GM19452 (cell line): ENCODE results near the gene CDK17.
"Not testable (repeated sequence)": the region's sequence is repeated elsewhere in the genome, so short reads cannot be mapped to it uniquely, and the experiment has no call there.

Experiments
- ATAC-seq: cut with Tn5 transposase; IDR thresholded peaks from one replicate; pipeline ENCODE4 v1.9.1; 2021; ENCODE audit not compliant: unreplicated experiment

Gene CDK17

DNA sequence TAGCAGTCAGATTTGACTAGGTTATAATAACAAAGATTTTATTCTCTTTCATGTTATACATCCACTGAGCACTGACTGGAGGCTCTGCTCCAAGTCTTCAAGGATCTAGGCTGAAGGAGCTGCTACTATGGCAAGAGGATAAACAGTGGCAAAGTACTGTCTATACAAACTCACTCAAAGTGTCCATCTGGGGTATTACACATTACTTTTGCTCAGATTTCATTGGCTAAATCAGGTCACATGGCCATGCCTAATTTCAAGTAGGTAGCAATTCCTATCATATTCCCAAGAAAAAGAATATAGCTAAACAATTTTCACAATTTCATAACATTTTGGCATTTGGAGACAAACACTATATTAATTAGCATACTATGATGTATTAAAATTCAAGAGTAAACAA, 40.9 kb downstream of the CDK17 start:
- no peak for ATAC-seq

DNA sequence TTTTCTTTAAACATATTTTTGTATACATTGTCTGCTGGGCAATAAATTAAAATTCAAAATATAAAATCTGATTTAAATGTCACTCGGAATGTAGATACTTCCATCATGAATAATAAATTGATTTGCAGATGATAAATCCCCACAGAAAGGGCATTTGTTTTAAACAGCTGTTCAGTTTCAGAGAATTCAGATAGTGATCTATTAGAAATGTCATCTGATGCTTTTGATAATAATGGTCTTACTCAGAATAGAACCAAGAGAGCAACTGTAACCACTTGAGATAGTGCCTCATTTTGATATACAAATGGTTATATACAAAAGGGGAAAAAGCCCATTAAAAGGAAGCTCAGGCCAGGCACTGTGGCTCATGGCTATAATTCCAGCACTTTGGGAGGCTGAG, 43.4 kb downstream of the CDK17 start:
- ATAC-seq = no peak

DNA sequence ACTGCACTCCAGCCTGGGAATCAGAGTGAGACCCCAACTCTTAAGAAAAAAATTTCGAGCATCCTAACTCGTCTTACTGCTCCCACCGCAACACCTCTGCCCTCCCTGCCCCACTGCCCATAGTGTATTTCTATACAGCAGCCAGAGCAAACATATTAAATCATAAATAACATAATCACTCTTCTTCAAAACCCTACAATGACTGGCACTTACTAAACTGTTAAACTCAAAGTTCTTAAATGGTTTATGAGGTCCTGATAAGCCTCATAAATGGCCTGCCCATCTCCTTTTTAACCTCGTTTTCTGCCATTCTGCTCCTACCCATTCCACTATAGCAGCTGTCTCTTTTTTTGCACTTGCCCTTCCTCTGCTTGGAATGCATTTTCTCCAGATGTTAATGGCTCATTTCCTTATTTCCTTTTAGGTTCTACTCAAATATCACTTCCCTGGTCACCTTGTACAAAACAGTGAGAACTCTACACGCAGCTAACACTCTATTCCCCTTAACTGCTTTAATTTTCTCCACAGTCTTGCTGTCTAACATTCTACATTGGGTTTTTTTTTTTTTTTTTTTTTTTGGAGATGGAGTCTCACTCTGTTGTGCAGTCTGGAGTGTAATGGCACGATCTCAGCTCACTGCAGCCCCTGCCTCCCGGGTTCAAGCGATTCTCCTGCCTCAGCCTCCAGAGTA, 45.2 kb downstream of the CDK17 start:
- ATAC-seq = no peak

DNA sequence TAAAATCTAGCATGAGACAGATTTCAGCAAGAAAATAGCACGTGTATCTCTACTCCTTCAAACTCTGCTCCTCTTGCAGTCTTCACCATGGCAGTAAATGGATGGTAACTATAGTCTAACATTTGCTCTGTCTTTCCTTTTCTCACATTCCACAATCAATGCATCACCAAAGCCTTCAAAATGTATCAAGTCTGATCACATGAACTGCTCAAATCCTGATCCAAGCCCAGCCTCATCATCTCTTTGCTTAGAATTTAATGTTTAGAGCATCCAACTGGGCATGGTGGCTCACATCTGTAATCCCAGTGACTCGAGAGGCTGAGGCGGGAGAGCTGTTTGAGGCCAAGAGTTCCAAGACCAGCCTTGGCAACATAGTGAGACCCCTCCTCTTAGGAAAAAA, 45.9 kb downstream of the CDK17 start:
- no peak for ATAC-seq

DNA sequence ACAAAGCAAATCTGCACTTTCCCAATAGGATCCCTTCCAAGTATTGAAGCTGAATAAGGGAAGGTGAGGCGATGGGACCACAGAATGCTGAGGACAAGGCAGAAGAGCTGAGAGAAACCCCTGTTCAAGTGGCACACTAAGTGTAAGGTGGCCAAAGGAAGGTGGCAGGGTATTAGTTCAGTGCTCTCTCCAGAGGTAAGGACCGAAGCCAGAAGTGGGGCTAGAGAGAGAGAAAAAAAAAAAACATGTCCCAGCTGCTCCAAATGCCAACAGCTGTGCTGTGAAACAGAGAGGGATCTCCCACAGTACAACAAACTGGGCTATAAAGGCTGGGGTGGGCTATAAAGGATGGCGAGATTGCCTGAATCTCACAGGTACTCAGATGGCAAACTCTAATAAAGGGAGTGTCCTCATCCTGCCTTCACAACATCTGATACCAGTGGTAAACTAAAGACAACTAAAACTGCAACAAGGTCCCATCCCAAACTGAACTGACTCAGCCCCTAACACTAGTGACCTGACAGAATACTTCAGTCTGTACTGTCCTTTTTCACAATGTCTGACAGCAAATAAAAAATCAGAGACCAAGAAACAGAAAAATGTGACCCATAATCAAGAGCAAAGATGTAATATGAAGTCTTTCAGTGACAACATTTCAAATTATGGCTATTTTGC, 47.9 kb downstream of the CDK17 start:
- no peak for ATAC-seq

DNA sequence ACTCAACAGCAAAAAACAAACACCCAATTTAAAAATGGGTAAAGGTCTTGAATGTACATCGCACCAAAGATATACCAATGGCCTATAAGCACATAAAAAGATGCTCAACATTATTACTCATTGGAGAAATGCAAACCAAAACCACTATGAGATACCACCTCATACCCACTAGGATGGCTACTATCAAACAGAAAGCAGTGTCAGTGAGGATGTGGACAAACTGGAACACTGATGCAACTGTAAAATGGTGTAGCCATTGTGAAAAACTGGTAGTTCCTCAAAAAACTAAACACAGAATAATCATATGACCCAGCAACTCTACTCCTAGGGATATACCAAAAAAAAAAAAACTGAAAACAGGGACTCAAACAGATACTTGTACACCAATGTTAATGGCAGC, 49.3 kb downstream of the CDK17 start:
- ATAC-seq = peak; percentile 48

DNA sequence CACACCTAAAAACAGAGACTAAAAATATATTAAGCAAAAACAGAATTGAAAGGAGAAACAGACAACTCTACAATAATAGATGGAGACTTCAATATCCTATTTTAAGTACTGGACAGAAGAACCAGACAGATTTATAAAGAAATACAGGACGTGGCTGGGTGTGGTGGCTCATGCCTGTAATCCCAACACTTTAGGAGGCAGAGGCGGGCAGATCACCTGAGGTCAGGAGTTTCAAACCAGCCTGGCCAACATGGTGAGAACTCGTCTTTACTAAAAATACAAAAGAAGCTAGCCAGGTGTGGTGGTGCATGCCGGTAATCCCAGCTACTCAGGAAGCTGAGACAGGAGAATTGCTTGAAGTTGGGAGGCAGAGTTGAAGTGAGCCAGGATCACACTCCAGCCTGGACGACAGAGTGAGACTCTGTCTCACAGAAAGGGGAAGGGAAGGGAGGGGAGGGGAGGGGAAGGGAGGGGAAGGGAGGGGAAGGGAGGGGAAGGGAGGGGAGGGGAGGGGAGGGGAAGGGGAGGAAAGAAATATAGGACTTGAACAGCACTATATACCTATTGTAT, 53.0 kb downstream of the CDK17 start:
- no peak for ATAC-seq

DNA sequence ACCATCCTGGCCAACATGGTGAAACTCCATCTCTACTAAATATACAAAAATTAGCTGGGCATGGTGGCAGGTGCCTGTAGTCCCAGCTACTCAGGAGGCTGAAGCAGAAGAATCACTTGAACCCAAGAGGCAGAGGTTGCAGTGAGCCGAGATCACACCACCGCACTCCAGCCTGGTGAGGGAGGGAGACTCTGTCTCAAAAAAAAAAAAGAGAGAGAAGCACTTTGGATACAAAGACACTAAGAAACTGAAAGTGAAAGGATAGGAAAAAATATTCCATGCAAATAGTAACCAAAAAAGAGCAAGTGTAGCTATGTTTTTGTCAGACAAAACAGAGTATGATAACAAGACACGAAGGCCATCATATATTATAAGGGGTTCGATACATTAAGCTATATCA, 53.5 kb downstream of the CDK17 start:
- ATAC-seq = not testable (repeated sequence)

DNA sequence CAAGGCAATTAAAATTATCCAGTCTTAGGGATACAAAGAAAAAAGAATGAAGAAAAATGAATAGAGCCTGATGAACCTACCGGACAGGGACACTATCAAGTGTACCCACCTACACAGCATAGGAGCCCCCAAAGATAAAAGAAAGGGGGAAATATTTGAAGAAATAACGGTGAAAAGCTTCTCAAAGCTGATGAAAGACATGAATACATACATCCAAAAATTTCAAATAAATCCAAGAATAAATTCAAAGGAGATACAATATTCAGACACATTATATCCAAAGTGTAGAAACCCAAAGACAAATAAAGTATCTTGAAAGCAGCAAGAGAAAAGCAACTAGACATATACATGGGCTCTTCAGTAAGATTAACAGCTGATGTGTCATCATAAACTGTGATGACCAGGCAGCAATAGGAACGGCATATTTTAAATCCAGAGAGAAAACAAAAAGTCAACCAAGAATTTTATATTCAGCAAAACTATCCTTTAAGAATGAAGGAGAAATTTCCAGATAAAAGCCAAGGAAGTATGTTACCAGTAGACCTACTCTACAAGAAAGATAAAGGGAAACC, 56.0 kb downstream of the CDK17 start:
- ATAC-seq = no peak

DNA sequence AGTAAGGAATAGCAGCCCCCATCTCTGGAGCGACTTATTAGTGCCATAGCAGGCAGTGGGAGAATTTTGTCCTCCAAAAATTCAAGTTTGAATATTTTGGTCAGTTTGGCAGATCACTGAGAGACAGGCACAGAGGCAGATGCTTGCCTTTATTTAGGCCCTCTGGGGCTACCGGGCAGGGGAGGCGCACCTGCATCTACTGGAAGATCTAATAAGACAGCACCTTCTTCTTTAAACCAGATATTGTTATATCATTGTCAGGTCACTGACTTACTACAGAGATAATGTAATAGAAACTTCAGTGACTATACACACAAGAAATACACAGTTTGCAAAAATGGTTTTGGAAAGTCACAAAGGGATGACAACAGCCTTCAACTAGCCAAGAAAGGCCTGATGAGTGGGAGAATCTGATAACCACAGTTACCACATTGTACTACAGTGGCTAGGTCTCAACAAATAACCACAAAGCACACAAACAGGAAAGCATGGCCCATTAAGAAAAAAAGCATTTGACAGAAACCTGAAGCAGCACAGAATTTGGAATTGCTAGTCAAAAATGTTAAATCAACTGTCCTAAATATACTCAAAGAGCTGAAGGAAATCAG, 56.8 kb downstream of the CDK17 start:
- peak; percentile 86 for ATAC-seq

DNA sequence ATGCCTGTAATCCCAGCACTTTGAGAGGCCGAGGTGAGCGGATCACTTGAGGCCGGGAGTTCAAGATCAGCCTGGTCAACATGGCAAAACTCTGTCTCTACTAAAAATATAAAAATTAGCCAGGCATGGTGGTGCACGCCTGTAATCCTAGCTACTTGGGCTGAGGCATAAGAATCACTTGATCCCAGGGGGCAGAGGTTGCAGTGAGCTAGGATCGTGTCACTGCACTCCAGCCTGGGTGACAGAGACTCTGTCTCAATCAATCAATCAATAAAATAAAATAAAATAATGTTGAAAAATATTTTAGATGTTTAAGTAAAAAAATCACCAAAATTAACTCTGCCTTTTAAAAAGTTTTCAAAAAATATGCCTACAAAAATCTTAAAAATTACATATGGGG, 60.6 kb downstream of the CDK17 start:
- not testable (repeated sequence) for ATAC-seq

DNA sequence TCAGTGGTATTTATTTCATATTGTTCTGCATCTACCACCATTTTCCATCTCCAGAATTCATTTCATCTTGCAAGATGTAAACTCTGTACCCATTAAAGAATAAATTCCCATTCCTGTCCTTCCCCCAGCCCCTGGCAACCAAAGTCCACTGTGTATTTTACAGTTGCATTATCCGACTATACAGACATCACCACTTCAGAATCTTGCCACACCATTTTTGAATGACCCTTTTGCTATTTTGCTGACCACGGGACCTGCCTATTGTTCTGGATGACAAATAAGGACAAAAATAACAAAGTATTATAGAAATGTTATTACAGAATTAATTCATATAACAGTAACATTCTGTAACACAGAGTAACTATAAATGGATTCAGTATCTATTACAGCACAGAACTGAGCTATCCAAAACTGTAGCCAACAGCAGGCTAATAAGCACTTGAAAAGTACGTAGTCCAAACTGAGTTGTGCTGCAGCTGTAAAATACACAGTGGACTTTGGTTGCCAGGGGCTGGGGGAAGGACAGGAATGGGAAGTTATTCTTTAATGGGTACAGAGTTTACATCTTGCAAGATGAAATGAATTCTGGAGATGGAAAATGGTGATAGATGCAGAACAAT, 61.3 kb downstream of the CDK17 start:
- no peak for ATAC-seq

DNA sequence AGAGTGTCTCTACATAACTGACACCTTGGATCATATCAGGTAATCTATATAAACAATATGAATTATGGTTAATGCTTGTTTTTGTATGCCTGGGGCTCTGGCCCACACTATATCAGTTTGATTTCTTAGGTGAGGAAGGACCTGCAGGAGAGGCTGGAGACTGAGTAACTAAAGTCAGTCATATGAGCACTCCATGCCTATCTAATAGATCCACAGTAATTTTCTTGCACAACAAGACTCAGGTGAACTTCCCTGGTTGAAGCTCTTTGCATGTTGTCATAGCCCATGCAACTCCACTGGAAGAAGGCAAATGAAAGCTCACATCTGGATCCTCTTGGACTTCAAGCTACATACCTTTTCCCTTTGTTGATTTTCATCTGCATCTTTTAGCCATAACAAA, 62.3 kb downstream of the CDK17 start:
- ATAC-seq = no peak

DNA sequence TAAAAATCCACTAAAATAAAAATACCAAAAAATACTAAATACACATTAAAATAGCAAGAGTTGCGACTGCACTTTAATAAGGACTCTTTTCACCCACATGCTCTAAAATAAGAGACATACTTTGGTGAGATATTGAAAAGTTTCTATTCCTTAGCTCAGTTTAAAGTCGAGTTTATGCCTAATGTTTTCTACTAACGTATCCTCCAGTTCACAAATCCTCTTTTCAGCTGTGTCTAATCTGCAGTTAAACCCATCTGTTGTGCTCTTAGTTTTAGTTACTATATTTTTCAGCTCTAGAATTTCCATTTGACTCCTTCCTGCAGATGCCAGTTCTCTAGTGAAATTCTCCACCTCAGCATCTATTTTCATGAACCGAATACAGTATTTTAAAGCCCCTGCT, 63.8 kb downstream of the CDK17 start:
- ATAC-seq = no peak

DNA sequence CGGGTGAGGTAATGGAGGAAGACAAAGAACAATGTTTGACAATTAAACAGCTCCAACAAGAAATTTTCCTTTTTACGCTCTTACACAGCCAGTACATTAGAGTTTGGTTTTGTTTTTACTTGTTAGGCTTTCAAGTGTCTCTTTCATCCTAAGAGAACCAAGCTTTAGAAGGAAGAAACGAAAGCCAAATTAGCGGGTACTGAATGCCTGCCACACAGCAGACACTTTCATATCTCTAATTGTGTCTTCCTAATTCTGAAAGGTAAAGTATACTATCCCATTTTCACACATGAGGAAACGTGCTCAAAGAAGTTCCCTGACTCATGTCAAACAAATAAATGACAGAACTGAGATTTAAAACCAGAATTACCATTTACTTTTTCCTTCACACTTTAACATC, 65.0 kb downstream of the CDK17 start:
- ATAC-seq = peak; percentile 86

DNA sequence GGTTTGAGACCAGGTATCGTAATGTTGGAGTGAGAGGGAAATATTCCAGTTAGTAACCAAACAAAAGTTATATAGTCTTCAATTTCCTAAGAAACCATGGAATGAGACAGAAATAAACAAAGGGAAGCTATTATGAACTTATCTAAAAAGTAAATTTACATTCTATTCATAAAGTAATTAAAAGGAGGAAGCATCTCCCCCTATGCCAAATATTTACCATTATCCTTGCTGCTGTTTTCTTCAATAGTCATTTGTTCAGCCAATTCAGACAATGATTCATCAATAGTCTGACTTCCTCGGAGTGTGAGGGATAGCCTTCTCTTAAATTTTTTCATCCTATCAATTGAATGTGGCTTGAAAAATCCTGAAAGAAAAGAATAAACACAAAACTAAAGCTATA, 65.7 kb downstream of the CDK17 start:
- no peak for ATAC-seq

DNA sequence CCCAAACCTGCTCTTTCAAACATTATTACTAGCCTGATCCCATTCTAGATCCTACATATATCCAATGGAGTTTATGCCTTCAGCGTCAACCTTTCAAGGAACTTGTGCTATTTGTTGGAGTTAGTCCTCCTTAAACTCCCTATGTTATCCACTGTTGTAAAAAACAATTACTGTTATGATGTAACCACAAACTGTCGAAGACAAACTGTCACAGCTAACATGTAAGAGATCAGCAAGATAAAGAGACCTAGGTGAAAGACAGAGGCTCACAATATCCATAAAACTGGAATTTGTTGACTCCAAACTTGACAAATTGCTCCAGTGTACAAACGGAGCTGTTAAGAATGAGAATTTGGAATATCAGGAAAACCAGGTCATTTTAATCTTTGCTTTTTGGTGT, 70.7 kb downstream of the CDK17 start:
- ATAC-seq = no peak

DNA sequence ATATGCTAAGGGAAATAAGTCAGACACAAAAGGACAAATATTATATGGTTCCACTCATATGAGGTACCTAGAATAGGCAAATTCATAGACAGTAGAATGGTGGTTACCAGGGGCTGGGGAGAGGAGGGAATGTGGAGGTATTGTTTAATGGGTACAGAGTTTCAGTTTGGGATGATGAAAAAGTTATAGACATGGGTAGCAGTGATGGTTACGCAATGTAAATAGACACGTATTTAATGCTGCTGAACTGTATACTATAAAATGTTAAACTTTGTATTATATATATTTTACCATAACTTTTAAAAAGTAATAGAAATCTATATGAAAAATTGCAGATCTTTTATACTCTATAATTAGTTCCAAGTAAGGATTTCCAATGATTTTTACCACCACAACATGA, 71.2 kb downstream of the CDK17 start:
- no peak for ATAC-seq

DNA sequence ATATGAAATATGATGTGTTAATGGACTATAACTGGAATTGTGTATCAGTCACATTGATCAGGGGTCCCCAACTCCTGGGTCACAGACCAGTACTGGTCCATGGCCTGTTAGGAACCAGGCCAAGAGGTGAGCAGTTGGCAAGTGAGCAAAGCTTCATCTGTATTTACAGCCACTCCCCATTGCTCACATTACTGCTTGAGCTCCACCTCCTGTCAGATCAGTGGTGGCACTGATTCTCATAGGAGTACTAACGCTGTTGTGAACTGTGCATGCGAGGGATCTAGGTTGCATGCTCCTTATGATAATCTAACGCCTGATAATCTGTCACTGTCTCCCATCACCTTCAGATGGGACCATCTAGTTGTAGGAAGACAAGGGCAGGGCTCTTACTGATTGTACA, 72.3 kb downstream of the CDK17 start:
- peak; percentile 17 for ATAC-seq

DNA sequence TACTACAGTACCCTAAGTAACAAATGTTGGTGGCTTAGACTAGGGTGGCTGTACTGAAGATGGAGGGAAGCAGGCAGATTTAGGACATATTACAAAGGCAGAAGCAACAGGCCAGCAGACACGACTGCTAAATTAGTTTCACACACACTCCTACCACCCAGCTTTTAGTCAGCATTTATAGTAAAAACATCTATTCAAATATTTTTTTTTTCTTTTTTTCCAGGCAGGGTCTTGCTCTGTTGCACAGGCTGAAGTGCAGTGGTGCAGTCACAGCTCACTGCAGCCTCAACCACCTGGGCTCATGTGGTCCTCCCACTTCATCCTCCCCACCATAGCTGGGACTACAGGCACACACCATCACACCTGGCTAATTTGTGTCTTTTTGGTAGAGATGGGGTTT, 72.9 kb downstream of the CDK17 start:
- ATAC-seq = peak; percentile 83

DNA sequence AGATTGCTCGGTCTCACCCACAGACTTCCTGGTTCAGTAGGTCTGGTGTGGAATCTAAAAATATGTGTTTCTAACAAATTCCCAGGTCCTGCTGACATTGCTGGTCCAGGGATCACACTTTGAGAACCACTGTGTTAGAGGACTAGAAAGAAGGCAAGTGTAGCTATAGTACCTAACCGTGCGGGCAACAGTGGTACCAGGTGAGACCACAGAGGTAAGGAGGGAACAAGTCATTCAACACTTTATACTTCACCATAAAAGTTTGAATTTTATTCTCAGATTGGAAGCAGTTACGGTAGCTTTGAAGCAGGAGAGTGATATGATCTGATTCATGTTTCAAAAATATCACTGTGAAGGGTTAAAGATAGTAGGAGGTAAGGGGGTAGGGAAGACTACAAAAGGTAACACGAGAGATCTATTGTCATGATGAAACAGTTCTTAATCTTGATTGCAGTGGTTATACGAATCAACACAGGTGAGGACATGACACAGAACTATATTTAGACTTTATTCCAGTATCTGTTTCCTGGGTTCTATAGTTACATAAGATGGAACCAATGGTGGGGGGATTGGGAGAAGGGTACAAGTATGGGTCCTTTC, 73.5 kb downstream of the CDK17 start:
- ATAC-seq = no peak
